Measurements from ENCODE around the gene YPEL5.

Gene YPEL5

DNA sequence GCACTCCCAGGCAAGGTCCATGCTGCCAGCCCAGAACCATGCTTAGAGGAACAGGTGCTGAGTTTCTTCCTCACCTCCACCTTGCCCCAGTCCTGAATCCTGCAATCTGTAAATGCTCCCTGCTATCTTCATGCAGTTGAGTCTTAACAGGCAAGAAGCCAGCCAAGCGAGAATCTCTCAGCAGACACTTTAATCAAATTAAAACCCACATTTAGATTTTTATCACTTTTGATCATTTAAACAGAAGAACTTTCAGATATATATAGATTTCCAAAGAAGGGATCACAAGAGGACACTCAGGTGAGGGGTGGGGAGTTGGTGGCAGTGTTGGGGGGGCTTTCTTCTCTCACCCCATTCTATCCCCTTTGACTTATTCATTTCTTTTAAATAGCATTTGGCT lies 58.6 kb downstream of the YPEL5 start:
- H3K9me2 ChIP-seq (replicated peaks; ENCODE audit: low read depth, low read length): no peaks in the 10 kb centered on the region
- H2AFZ ChIP-seq (ENCODE audit: low read length): no peak overlapping the region
- H3K4me3 ChIP-seq (ENCODE audit: low read length, poor library complexity, severe bottlenecking): no peak overlapping the region
- H3K9me3 ChIP-seq (ENCODE audit: insufficient read depth, low read depth, low read length): no peaks in the 10 kb centered on the region
- TF ChIP-seq CTCF (conservative IDR thresholded peaks at IDR 0.05; ENCODE audit: low read length) (no peak), EZH2phosphoT487 (IDR thresholded peaks at IDR 0.05; ENCODE audit: borderline replicate concordance) (no peak)
- no peaks in the 10 kb centered on the region for H3K36me3 ChIP-seq (ENCODE audit: insufficient read depth, low read length)
- H3K4me1 ChIP-seq (ENCODE audit: insufficient read depth, low read length, poor library complexity, severe bottlenecking): peaks cover 10% of the 10 kb centered on the region
- H3K9ac ChIP-seq (ENCODE audit: low read depth, low read length, poor library complexity, severe bottlenecking): no peak overlapping the region
- H3K27me3 ChIP-seq (ENCODE audit: insufficient read depth, low read length, poor library complexity, severe bottlenecking): no peaks in the 10 kb centered on the region
- H3K79me2 ChIP-seq (ENCODE audit: insufficient read depth, low read length): no peaks in the 10 kb centered on the region
- no peaks in the 10 kb centered on the region for H4K20me1 ChIP-seq (ENCODE audit: insufficient read depth, low read length, poor library complexity, severe bottlenecking)
- H3F3A ChIP-seq (ENCODE audit: low read depth): no peaks in the 10 kb centered on the region
- H3K4me2 ChIP-seq (ENCODE audit: low read depth, low read length, poor library complexity, severe bottlenecking): no peak overlapping the region

- Histone ChIP-seq H3K9me2 (replicated peaks; ENCODE audit: low read depth, low read length) (no peaks in the 10 kb centered on the region), H3K36me3 (ENCODE audit: insufficient read depth, low read length) (no peaks in the 10 kb centered on the region)
Observed at GRCh38 chr2:30206461-30207430, 59.9 kb downstream of the YPEL5 start.

GRCh38 chr2:30208453-30208852 lies 61.6 kb downstream of the YPEL5 start:
- peak; percentile 97 for TF ChIP-seq CTCF (conservative IDR thresholded peaks at IDR 0.05; ENCODE audit: low read length)
- TF ChIP-seq EZH2phosphoT487 (IDR thresholded peaks at IDR 0.05; ENCODE audit: borderline replicate concordance): no peak
- no peaks in the 10 kb centered on the region for H3K79me2 ChIP-seq (ENCODE audit: insufficient read depth, low read length)
- no peaks in the 10 kb centered on the region for H3K36me3 ChIP-seq (ENCODE audit: insufficient read depth, low read length)
- H3K9me2 ChIP-seq (replicated peaks; ENCODE audit: low read depth, low read length): no peaks in the 10 kb centered on the region
- H2AFZ ChIP-seq (ENCODE audit: low read length): no peak overlapping the region
- H3K4me2 ChIP-seq (ENCODE audit: low read depth, low read length, poor library complexity, severe bottlenecking): peak overlapping the region; percentile 23
- H3K27me3 ChIP-seq (ENCODE audit: insufficient read depth, low read length, poor library complexity, severe bottlenecking): no peaks in the 10 kb centered on the region
- no peaks in the 10 kb centered on the region for H3K9me3 ChIP-seq (ENCODE audit: insufficient read depth, low read depth, low read length)
- H3K4me3 ChIP-seq (ENCODE audit: low read length, poor library complexity, severe bottlenecking): no peak overlapping the region
- no peak overlapping the region for H3K9ac ChIP-seq (ENCODE audit: low read depth, low read length, poor library complexity, severe bottlenecking)
- H3F3A ChIP-seq (ENCODE audit: low read depth): no peaks in the 10 kb centered on the region
- H3K4me1 ChIP-seq (ENCODE audit: insufficient read depth, low read length, poor library complexity, severe bottlenecking): peaks cover 10% of the 10 kb centered on the region
- H4K20me1 ChIP-seq (ENCODE audit: insufficient read depth, low read length, poor library complexity, severe bottlenecking): no peaks in the 10 kb centered on the region

More at GRCh38 chr2:30206461-30207430, 59.9 kb downstream of the YPEL5 start:
- no peaks in the 10 kb centered on the region for H3K9me3 ChIP-seq (ENCODE audit: insufficient read depth, low read depth, low read length)
- H2AFZ ChIP-seq (ENCODE audit: low read length): no peak overlapping the region
- TF ChIP-seq CTCF (conservative IDR thresholded peaks at IDR 0.05; ENCODE audit: low read length): no peak
- no peaks in the 10 kb centered on the region for H3K79me2 ChIP-seq (ENCODE audit: insufficient read depth, low read length)
- H3K4me3 ChIP-seq (ENCODE audit: low read length, poor library complexity, severe bottlenecking): no peak overlapping the region
- no peaks in the 10 kb centered on the region for H4K20me1 ChIP-seq (ENCODE audit: insufficient read depth, low read length, poor library complexity, severe bottlenecking)
- no peaks in the 10 kb centered on the region for H3F3A ChIP-seq (ENCODE audit: low read depth)
- no peak overlapping the region for H3K9ac ChIP-seq (ENCODE audit: low read depth, low read length, poor library complexity, severe bottlenecking)
- no peak overlapping the region for H3K4me2 ChIP-seq (ENCODE audit: low read depth, low read length, poor library complexity, severe bottlenecking)
- H3K4me1 ChIP-seq (ENCODE audit: insufficient read depth, low read length, poor library complexity, severe bottlenecking): peaks cover 10% of the 10 kb centered on the region
- no peaks in the 10 kb centered on the region for H3K27me3 ChIP-seq (ENCODE audit: insufficient read depth, low read length, poor library complexity, severe bottlenecking)

All from Loucy (cell line).